SH-SY5Y (cell line): ENCODE data around the gene KCNF1.
A peak's percentile ranks its signal among the peaks of the same experiment; 100 is the strongest.

Experiments used
- GATA2 ChIP-seq: IDR thresholded peaks from 2 replicates; pipeline ENCODE4 v1.6.1; 2011; ENCODE audit warnings: mild to moderate bottlenecking, low read depth, low read length
- GATA3 ChIP-seq: IDR thresholded peaks from 2 replicates; pipeline ENCODE4 v1.6.1; 2011; ENCODE audit warnings: low read depth, mild to moderate bottlenecking, low read length, moderate library complexity

The KCNF1 gene

GRCh38 chr2:10889651-10890215, 22.0 kb upstream of the KCNF1 start:
- TF ChIP-seq GATA2 (peak; percentile 38; the same call in 1 of the 2 replicates), GATA3 (no peak)

GRCh38 chr2:10890706-10891270, 20.9 kb upstream of the KCNF1 start:
- TF ChIP-seq GATA2 (no peak), GATA3 (no peak)

GRCh38 chr2:10891390-10891789, 20.3 kb upstream of the KCNF1 start:
- TF ChIP-seq GATA3, result no peak
- TF ChIP-seq GATA2, result no peak

- no peak for TF ChIP-seq GATA3
- no peak for TF ChIP-seq GATA2
These were observed 19.9 kb upstream of the KCNF1 start for GRCh38 chr2:10891848-10892247.

DNA sequence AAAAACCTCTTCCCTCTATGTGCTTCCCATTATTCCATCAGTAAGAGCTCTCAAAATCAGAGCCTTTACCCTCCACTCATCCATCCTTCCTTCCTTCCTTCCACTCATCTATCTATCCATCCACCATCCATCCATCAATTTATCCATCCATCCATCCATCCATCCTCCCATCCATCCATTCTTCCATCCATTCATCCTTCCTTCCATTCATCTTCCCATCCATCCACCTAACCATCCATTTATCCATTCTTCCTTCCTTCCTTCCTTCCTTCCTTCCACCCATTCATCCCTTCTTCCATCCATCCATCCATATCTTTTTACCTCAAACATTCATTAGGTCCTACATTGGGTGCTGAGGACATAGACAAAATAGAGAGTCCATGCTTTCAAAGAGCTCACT, 19.4 kb upstream of the KCNF1 start:
- TF ChIP-seq GATA2 (no peak), GATA3 (no peak)

- TF ChIP-seq GATA3, result no peak
- no peak for TF ChIP-seq GATA2
These were observed 18.9 kb upstream of the KCNF1 start for GRCh38 chr2:10892796-10893350.

GRCh38 chr2:10894264-10894935, 17.3 kb upstream of the KCNF1 start:
- TF ChIP-seq GATA2, result no peak
- no peak for TF ChIP-seq GATA3

DNA sequence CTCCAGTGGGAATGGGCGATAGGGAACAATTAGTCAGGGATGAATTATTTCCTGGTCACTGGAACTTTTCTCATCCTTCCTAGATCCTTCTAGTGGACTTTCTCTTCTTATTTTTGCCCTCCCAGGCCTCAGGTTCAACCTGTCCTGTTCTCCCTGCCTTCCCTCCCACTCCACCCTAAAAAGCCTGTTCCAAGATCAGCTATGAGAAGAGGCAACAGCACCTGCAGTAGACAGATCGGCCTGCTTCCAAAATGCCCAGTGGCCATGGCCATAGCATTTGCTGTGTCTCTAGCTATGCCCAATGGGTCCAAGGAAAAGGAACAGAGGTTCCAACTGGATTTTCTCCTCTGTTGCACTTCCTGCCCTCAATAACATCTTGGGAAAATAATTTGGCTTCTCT, 16.5 kb upstream of the KCNF1 start:
- TF ChIP-seq GATA3 (no peak), GATA2 (no peak)

GRCh38 chr2:10897956-10898355, 13.8 kb upstream of the KCNF1 start:
- TF ChIP-seq GATA3 (no peak), GATA2 (no peak)

DNA sequence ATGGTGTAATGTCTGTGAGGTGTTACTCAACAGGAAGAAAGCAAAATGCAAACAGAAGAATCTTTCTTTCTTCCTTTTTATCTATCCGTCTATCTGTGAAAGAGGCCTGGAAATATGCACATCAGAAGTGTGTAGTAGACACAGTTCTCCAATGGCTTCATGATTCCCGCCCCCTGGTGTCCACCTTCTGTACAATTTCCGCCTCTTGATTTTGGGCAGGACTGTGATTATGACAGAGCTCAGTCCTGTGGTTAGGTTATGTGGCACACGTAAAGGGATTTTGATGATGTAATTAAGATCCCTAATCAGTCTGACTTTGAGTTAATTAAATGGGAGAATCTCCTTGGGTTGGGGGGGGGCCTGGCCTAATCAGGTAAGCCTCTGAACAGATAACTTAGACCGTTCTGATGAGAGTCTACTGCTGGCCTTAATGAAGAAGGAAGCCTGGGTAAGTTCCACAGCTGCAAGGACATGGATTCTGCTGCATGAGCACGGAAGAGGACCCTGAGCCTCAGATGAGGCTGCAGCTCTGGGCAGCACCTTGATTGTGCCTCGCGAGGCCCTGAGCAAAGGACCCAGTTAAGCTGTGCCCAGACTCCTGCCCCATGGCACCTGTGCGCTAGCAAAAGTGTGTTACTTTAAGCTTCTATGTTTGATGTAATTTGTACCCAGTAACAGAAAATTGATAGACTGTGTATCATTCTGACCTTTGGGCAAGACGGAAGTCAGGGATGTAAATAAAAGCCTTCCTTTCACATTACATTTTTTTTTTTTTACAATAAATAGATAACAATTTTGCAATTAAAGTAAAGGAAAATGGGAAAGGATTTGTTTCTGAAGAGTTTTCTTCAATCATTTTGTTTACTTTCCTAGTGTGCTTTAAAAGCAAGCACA, 11.3 kb upstream of the KCNF1 start:
- no peak for TF ChIP-seq GATA3
- no peak for TF ChIP-seq GATA2

- no peak for TF ChIP-seq GATA3
- TF ChIP-seq GATA2, result no peak
These were observed 10.4 kb upstream of the KCNF1 start for GRCh38 chr2:10901160-10901939.

- TF ChIP-seq GATA2 (no peak), GATA3 (no peak)
These were observed 7.9 kb upstream of the KCNF1 start for GRCh38 chr2:10903861-10904210.

GRCh38 chr2:10904455-10904854, 7.3 kb upstream of the KCNF1 start:
- TF ChIP-seq GATA3, result no peak
- TF ChIP-seq GATA2, result no peak
